Measurements from ENCODE around the gene ZFP36L2.

- TF ChIP-seq, protein P1, sequence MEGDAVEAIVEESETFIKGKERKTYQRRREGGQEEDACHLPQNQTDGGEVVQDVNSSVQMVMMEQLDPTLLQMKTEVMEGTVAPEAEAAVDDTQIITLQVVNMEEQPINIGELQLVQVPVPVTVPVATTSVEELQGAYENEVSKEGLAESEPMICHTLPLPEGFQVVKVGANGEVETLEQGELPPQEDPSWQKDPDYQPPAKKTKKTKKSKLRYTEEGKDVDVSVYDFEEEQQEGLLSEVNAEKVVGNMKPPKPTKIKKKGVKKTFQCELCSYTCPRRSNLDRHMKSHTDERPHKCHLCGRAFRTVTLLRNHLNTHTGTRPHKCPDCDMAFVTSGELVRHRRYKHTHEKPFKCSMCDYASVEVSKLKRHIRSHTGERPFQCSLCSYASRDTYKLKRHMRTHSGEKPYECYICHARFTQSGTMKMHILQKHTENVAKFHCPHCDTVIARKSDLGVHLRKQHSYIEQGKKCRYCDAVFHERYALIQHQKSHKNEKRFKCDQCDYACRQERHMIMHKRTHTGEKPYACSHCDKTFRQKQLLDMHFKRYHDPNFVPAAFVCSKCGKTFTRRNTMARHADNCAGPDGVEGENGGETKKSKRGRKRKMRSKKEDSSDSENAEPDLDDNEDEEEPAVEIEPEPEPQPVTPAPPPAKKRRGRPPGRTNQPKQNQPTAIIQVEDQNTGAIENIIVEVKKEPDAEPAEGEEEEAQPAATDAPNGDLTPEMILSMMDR (IDR thresholded peaks at IDR 0.05) = no peak
- TF ChIP-seq POLR2A (IDR thresholded peaks at IDR 0.05) = no peak
- TF ChIP-seq POLR2AphosphoS5 (IDR thresholded peaks at IDR 0.05) = no peak
Measured at GRCh38 chr2:43262951-43263350, 36.5 kb upstream of the ZFP36L2 start.

All from gastroesophageal sphincter (tissue), 3 donors.